Measurements from ENCODE around the gene SUDS3. TPM values are rescaled to one million over a fixed set of nuclear protein-coding genes. Genes with fewer than 3 reads are reported as not detected.

SUDS3 gene
- total and polyA plus RNA-seq, 2 experiments from 2014 or later = 53.0 to 77.1 TPM

DNA sequence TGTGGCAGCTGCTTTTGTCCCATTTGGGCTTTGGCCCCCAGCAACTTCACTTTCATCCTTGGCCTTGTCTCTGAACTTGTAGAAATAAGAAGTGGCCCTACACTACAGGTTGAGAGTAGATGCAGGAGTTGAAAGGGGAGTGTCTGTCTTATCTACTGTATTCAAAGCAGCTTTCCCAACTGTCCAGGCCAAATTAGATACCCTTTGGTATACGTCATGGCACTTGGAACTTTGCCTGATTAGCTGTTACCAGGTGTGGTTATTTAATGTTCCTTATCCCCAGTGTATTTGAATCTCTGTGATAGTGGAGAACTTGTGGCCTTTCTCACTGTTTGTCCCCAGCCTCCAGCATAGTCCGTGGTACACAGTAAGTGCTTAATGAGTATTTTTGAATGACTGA, 33.5 kb downstream of the SUDS3 start:
- Histone ChIP-seq H3K4me2 (no peak overlapping the region), H3K27me3 (ENCODE audit: insufficient read depth) (no peaks in the 10 kb centered on the region), H3K79me2 (replicated peaks; ENCODE audit: insufficient read depth) (no peaks in the 10 kb centered on the region), H3F3A (replicated peaks; ENCODE audit: low read depth) (no peaks in the 10 kb centered on the region), H3K9me2 (ENCODE audit: insufficient read depth) (no peaks in the 10 kb centered on the region), H3K36me3 (ENCODE audit: insufficient read depth) (peaks cover 57% of the 10 kb centered on the region), H2AFZ (no peak overlapping the region), H4K20me1 (replicated peaks; ENCODE audit: insufficient read depth) (no peaks in the 10 kb centered on the region), H3K4me1 (ENCODE audit: insufficient read depth) (no peaks in the 10 kb centered on the region), H3K27ac (ENCODE audit: low read depth) (no peak overlapping the region), H3K4me3 (no peak overlapping the region)
- no peak for ATAC-seq
- Mint-ChIP-seq H3K36me3 (ENCODE audit: low read depth) (peaks cover 85% of the 10 kb centered on the region), H3K9me3 (no peaks in the 10 kb centered on the region), H3K27me3 (ENCODE audit: insufficient read depth, low read depth, poor library complexity) (no peaks in the 10 kb centered on the region), H3K4me1 (no peaks in the 10 kb centered on the region), H3K27ac (no peak overlapping the region), H3K4me3 (no peak overlapping the region)
- TF ChIP-seq, protein P1, sequence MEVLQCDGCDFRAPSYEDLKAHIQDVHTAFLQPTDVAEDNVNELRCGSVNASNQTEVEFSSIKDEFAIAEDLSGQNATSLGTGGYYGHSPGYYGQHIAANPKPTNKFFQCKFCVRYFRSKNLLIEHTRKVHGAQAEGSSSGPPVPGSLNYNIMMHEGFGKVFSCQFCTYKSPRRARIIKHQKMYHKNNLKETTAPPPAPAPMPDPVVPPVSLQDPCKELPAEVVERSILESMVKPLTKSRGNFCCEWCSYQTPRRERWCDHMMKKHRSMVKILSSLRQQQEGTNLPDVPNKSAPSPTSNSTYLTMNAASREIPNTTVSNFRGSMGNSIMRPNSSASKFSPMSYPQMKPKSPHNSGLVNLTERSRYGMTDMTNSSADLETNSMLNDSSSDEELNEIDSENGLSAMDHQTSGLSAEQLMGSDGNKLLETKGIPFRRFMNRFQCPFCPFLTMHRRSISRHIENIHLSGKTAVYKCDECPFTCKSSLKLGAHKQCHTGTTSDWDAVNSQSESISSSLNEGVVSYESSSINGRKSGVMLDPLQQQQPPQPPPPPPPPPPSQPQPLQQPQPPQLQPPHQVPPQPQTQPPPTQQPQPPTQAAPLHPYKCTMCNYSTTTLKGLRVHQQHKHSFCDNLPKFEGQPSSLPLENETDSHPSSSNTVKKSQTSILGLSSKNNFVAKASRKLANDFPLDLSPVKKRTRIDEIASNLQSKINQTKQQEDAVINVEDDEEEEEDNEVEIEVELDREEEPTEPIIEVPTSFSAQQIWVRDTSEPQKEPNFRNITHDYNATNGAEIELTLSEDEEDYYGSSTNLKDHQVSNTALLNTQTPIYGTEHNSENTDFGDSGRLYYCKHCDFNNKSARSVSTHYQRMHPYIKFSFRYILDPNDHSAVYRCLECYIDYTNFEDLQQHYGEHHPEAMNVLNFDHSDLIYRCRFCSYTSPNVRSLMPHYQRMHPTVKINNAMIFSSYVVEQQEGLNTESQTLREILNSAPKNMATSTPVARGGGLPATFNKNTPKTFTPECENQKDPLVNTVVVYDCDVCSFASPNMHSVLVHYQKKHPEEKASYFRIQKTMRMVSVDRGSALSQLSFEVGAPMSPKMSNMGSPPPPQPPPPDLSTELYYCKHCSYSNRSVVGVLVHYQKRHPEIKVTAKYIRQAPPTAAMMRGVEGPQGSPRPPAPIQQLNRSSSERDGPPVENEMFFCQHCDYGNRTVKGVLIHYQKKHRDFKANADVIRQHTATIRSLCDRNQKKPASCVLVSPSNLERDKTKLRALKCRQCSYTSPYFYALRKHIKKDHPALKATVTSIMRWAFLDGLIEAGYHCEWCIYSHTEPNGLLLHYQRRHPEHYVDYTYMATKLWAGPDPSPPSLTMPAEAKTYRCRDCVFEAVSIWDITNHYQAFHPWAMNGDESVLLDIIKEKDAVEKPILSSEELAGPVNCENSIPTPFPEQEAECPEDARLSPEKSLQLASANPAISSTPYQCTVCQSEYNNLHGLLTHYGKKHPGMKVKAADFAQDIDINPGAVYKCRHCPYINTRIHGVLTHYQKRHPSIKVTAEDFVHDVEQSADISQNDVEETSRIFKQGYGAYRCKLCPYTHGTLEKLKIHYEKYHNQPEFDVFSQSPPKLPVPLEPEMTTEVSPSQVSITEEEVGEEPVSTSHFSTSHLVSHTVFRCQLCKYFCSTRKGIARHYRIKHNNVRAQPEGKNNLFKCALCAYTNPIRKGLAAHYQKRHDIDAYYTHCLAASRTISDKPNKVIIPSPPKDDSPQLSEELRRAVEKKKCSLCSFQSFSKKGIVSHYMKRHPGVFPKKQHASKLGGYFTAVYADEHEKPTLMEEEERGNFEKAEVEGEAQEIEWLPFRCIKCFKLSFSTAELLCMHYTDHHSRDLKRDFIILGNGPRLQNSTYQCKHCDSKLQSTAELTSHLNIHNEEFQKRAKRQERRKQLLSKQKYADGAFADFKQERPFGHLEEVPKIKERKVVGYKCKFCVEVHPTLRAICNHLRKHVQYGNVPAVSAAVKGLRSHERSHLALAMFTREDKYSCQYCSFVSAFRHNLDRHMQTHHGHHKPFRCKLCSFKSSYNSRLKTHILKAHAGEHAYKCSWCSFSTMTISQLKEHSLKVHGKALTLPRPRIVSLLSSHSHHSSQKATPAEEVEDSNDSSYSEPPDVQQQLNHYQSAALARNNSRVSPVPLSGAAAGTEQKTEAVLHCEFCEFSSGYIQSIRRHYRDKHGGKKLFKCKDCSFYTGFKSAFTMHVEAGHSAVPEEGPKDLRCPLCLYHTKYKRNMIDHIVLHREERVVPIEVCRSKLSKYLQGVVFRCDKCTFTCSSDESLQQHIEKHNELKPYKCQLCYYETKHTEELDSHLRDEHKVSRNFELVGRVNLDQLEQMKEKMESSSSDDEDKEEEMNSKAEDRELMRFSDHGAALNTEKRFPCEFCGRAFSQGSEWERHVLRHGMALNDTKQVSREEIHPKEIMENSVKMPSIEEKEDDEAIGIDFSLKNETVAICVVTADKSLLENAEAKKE (CRISPR knock-in tag; IDR thresholded peaks at IDR 0.05) = no peak
- no peak for TF ChIP-seq STAT1 (IDR thresholded peaks at IDR 0.05; ENCODE audit: unreplicated experiment)
- no peak for TF ChIP-seq JUNB (IDR thresholded peaks at IDR 0.05; ENCODE audit: unreplicated experiment)
- TF ChIP-seq POLR2AphosphoS5 (IDR thresholded peaks at IDR 0.05; ENCODE audit: low read depth) = no peak
- no peak for TF ChIP-seq ZNF114 (CRISPR knock-in tag; IDR thresholded peaks at IDR 0.05)
- no peak for TF ChIP-seq NANOG (IDR thresholded peaks at IDR 0.05; ENCODE audit: borderline replicate concordance)
- TF ChIP-seq, protein P2, sequence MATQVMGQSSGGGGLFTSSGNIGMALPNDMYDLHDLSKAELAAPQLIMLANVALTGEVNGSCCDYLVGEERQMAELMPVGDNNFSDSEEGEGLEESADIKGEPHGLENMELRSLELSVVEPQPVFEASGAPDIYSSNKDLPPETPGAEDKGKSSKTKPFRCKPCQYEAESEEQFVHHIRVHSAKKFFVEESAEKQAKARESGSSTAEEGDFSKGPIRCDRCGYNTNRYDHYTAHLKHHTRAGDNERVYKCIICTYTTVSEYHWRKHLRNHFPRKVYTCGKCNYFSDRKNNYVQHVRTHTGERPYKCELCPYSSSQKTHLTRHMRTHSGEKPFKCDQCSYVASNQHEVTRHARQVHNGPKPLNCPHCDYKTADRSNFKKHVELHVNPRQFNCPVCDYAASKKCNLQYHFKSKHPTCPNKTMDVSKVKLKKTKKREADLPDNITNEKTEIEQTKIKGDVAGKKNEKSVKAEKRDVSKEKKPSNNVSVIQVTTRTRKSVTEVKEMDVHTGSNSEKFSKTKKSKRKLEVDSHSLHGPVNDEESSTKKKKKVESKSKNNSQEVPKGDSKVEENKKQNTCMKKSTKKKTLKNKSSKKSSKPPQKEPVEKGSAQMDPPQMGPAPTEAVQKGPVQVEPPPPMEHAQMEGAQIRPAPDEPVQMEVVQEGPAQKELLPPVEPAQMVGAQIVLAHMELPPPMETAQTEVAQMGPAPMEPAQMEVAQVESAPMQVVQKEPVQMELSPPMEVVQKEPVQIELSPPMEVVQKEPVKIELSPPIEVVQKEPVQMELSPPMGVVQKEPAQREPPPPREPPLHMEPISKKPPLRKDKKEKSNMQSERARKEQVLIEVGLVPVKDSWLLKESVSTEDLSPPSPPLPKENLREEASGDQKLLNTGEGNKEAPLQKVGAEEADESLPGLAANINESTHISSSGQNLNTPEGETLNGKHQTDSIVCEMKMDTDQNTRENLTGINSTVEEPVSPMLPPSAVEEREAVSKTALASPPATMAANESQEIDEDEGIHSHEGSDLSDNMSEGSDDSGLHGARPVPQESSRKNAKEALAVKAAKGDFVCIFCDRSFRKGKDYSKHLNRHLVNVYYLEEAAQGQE (IDR thresholded peaks at IDR 0.05; ENCODE audit: unreplicated experiment) = no peak
- no peak for TF ChIP-seq EZH2phosphoT487 (IDR thresholded peaks at IDR 0.05; ENCODE audit: unreplicated experiment)
- TF ChIP-seq, protein P3, sequence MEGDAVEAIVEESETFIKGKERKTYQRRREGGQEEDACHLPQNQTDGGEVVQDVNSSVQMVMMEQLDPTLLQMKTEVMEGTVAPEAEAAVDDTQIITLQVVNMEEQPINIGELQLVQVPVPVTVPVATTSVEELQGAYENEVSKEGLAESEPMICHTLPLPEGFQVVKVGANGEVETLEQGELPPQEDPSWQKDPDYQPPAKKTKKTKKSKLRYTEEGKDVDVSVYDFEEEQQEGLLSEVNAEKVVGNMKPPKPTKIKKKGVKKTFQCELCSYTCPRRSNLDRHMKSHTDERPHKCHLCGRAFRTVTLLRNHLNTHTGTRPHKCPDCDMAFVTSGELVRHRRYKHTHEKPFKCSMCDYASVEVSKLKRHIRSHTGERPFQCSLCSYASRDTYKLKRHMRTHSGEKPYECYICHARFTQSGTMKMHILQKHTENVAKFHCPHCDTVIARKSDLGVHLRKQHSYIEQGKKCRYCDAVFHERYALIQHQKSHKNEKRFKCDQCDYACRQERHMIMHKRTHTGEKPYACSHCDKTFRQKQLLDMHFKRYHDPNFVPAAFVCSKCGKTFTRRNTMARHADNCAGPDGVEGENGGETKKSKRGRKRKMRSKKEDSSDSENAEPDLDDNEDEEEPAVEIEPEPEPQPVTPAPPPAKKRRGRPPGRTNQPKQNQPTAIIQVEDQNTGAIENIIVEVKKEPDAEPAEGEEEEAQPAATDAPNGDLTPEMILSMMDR (conservative IDR thresholded peaks at IDR 0.05; ENCODE audit: low read depth in 2 of 2) = no peak
- TF ChIP-seq CREB1 (CRISPR knock-in tag; IDR thresholded peaks at IDR 0.05; ENCODE audit: low read depth) = no peak
- TF ChIP-seq ZNF331 (CRISPR knock-in tag; IDR thresholded peaks at IDR 0.05; ENCODE audit: low read depth) = no peak
- no peak for TF ChIP-seq EZH2 (IDR thresholded peaks at IDR 0.05; ENCODE audit: low read depth, unreplicated experiment)
- TF ChIP-seq, protein P4, sequence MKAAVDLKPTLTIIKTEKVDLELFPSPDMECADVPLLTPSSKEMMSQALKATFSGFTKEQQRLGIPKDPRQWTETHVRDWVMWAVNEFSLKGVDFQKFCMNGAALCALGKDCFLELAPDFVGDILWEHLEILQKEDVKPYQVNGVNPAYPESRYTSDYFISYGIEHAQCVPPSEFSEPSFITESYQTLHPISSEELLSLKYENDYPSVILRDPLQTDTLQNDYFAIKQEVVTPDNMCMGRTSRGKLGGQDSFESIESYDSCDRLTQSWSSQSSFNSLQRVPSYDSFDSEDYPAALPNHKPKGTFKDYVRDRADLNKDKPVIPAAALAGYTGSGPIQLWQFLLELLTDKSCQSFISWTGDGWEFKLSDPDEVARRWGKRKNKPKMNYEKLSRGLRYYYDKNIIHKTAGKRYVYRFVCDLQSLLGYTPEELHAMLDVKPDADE (IDR thresholded peaks at IDR 0.05) = no peak
- no peak for DNase-seq (ENCODE audit: low spot score)

Data from GM23338 (cell line).